GM10266 (cell line): ENCODE measurements around the gene FARS2.
A peak's percentile ranks its signal among the peaks of the same experiment; 100 is the strongest.

ENCODE experiments used
- DNase-seq: peaks from one replicate; pipeline ENCODE4 v3.0.0; 2012; ENCODE audit errors: extremely low spot score
- CTCF ChIP-seq: IDR thresholded peaks from 2 replicates; pipeline ENCODE4 v1.5.1; 2012; ENCODE audit warnings: mild to moderate bottlenecking, low read depth; ENCODE audit not compliant: control insufficient read depth, insufficient read depth; ENCODE audit errors: missing control alignments

Gene FARS2

GRCh38 chr6:5512422-5512821 is 251.1 kb downstream of the FARS2 start:
- no peak for TF ChIP-seq CTCF
- DNase-seq = no peak

- no peak for TF ChIP-seq CTCF
- DNase-seq = no peak
Measured at GRCh38 chr6:5513408-5513807, 252.1 kb downstream of the FARS2 start.

- TF ChIP-seq CTCF = no peak
Measured at GRCh38 chr6:5514353-5514752, 253.0 kb downstream of the FARS2 start.

GRCh38 chr6:5515200-5515599 is 253.9 kb downstream of the FARS2 start:
- no peak for DNase-seq
- no peak for TF ChIP-seq CTCF

More at GRCh38 chr6:5514353-5514752, 253.0 kb downstream of the FARS2 start:
- peak; percentile 31 for DNase-seq

- DNase-seq = peak; percentile 34
Measured at GRCh38 chr6:5516036-5516435, 254.7 kb downstream of the FARS2 start.

GRCh38 chr6:5517796-5518195 is 256.5 kb downstream of the FARS2 start:
- peak; percentile 58 for DNase-seq
- TF ChIP-seq CTCF = no peak

More at GRCh38 chr6:5516036-5516435, 254.7 kb downstream of the FARS2 start:
- TF ChIP-seq CTCF = no peak

- peak; percentile 14 for DNase-seq
- no peak for TF ChIP-seq CTCF
Measured at GRCh38 chr6:5518936-5519491, 257.7 kb downstream of the FARS2 start.
